ENCODE results near the gene DMTF1. TPM values are rescaled to one million over a fixed set of nuclear protein-coding genes. Genes with fewer than 3 reads are reported as not detected.

Gene DMTF1
- total RNA-seq, 1 donor from 2014 or later, result 168 TPM

DNA sequence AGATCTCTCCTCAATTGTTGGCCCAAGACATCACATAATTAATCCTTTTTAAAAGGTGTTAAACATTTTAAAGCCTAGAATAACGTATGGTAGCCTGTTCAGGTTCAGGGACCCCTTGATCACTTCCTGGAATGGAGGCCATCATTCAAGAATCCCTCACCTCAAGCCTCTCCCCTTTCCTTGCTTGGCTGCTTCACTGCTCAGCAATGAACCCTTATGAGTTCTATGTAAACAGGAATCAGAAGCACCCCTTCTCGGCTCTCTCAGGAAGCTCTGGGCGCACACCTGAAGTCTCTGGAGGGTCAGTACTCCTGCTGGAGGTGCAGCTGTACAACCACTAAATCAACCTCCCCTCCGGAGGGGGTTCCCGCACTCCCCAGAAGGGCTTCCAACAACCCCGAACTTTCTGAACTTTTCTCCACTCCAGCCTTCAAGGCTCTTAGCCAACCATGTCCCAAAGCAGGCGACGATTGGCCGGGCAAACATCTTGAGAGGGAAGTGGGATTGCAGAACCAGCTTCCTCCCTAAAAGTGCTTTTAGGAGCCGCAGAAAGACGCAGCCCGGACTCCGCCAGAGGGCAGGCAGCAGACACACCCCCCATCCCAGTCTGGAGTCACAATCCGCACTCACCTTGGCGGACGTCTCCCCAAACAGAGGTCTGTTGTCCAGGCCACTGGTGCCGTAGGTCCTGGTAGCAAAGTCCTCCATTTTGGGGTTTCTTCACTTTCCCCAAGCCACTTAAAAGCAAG lies 66.7 kb downstream of the DMTF1 start:
- peak; percentile 23 for DNase-seq
- Mint-ChIP-seq H3K9me3 (ENCODE audit: unreplicated experiment) (no peaks in the 10 kb centered on the region), H3K36me3 (ENCODE audit: unreplicated experiment) (no peaks in the 10 kb centered on the region), H3K27ac (ENCODE audit: unreplicated experiment) (no peak overlapping the region), H3K4me1 (ENCODE audit: low read depth, unreplicated experiment) (no peaks in the 10 kb centered on the region), H3K27me3 (ENCODE audit: unreplicated experiment) (peaks cover 7% of the 10 kb centered on the region), H3K4me3 (ENCODE audit: unreplicated experiment) (peak overlapping the region; percentile 91)
- TF ChIP-seq, protein P1, sequence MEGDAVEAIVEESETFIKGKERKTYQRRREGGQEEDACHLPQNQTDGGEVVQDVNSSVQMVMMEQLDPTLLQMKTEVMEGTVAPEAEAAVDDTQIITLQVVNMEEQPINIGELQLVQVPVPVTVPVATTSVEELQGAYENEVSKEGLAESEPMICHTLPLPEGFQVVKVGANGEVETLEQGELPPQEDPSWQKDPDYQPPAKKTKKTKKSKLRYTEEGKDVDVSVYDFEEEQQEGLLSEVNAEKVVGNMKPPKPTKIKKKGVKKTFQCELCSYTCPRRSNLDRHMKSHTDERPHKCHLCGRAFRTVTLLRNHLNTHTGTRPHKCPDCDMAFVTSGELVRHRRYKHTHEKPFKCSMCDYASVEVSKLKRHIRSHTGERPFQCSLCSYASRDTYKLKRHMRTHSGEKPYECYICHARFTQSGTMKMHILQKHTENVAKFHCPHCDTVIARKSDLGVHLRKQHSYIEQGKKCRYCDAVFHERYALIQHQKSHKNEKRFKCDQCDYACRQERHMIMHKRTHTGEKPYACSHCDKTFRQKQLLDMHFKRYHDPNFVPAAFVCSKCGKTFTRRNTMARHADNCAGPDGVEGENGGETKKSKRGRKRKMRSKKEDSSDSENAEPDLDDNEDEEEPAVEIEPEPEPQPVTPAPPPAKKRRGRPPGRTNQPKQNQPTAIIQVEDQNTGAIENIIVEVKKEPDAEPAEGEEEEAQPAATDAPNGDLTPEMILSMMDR (IDR thresholded peaks at IDR 0.05; ENCODE audit: partially characterized antibody, unreplicated experiment), result no peak

DNA sequence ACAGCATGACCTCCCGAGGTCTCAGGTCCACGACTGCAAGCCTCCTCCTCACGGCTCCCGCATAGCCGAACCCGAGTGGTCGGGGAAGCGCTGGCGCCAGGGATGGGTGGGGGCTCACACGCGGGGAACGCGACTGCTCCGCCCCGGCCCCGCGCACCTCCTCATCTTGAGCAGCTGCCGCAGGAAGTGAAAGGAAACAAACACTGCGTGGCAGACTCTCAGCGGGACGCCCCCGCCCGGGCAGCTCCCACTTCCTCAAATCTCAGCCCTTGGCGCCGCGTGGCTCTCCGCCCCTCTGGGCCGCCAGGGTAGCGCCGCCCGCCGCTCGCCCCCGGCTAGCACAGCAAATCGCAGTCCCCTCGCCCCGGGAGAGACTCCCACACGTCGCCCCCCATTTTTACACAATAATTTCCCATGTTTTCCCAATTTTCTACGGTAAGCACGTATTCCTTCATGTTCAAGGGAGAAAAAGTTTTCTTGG lies 67.3 kb downstream of the DMTF1 start, which contains the start of gene TMEM243:
Gene TMEM243 (minus strand): TSS at position 188 of the 481 bp plus-strand sequence. CDS start 229 bp downstream, outside the sequence.
- H3K4me3 Mint-ChIP-seq (ENCODE audit: unreplicated experiment), result peak within 1 kb of the TSS; percentile 91
- peak; percentile 47 for DNase-seq
- no peaks in the 10 kb centered on the region for H3K36me3 Mint-ChIP-seq (ENCODE audit: unreplicated experiment)
- H3K4me1 Mint-ChIP-seq (ENCODE audit: low read depth, unreplicated experiment), result no peaks in the 10 kb centered on the region
- H3K27me3 Mint-ChIP-seq (ENCODE audit: unreplicated experiment), result peaks cover 7% of the 10 kb centered on the region
- TF ChIP-seq, protein P1 (IDR thresholded peaks at IDR 0.05; ENCODE audit: partially characterized antibody, unreplicated experiment), result no peak
- H3K9me3 Mint-ChIP-seq (ENCODE audit: unreplicated experiment), result no peaks in the 10 kb centered on the region
- H3K27ac Mint-ChIP-seq (ENCODE audit: unreplicated experiment), result no peak within 1 kb of the TSS

DNA sequence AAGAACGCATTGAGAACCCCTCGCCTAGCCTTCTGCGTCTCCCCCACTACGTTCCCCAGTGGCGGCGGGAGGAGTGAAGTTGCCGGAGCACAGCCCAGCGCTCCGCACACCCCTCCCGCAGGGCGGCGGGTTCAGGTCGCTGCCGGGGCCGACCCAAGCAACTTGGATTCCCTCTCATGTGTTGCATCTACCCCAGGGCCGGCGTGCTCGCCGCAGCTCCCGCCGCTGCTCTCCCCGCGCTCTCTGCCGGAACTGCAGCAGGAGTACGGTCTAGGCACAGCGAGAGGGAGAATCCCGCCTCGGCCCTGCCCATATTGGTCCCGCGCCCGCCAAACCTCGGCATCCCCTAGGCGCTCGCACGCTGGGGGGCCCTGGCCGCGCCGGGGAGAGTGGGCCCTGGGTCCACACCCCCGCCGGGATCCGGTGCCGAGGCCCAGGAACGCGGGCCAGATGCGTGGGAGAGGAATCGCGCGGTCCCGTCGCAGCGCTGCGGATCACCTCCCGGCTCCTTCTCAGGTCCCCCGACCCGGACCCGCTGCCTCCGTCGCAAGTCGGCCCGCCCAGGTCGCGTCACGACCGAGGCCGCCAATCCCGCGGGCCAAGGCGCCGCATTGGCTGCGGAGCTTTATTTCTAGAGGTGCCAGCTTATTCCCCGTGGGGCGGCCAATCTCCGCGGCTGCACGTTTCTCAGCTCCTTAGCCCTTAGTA lies 67.9 kb downstream of the DMTF1 start:
- Mint-ChIP-seq H3K27me3 (ENCODE audit: unreplicated experiment) (peaks cover 7% of the 10 kb centered on the region), H3K27ac (ENCODE audit: unreplicated experiment) (no peak overlapping the region), H3K4me1 (ENCODE audit: low read depth, unreplicated experiment) (no peaks in the 10 kb centered on the region), H3K9me3 (ENCODE audit: unreplicated experiment) (no peaks in the 10 kb centered on the region), H3K36me3 (ENCODE audit: unreplicated experiment) (no peaks in the 10 kb centered on the region), H3K4me3 (ENCODE audit: unreplicated experiment) (peak overlapping the region; percentile 91)
- TF ChIP-seq, protein P1 (IDR thresholded peaks at IDR 0.05; ENCODE audit: partially characterized antibody, unreplicated experiment), result no peak
- DNase-seq, result peak; percentile 86

DNA sequence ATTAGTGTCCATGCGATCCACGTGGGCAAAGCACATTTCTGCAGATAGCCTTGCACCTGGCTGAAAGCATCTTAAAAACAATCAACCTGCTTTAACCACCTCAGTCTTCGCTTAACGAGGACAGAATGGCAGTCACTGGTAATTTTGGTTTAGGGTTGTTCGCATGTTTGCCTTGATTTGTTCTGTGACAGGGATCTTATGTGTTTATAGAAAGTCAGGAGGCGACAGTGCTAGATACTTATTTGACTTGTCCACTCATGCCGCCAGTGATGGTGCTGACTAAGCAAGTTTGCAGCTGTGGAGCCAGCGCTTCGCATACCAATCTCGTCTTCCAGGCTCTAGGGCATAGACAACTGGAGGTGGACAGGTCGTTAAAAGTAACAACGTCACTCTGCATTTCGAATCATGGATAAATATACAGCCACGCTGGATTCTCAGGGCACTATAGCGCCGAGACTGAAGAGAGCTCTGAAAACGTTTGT lies 68.5 kb downstream of the DMTF1 start:
- H3K27ac Mint-ChIP-seq (ENCODE audit: unreplicated experiment), result no peak overlapping the region
- no peaks in the 10 kb centered on the region for H3K9me3 Mint-ChIP-seq (ENCODE audit: unreplicated experiment)
- H3K4me1 Mint-ChIP-seq (ENCODE audit: low read depth, unreplicated experiment), result no peaks in the 10 kb centered on the region
- H3K4me3 Mint-ChIP-seq (ENCODE audit: unreplicated experiment), result peak overlapping the region; percentile 85
- H3K36me3 Mint-ChIP-seq (ENCODE audit: unreplicated experiment), result no peaks in the 10 kb centered on the region
- DNase-seq, result no peak
- H3K27me3 Mint-ChIP-seq (ENCODE audit: unreplicated experiment), result peaks cover 7% of the 10 kb centered on the region
- TF ChIP-seq, protein P1 (IDR thresholded peaks at IDR 0.05; ENCODE audit: partially characterized antibody, unreplicated experiment), result no peak

All from glutamatergic neuron (in vitro differentiated cells).